ENCODE results near the gene SPNS2.

GRCh38 chr17:4514206-4514605, 15.5 kb downstream of the SPNS2 start:
- TF ChIP-seq CTCF (IDR thresholded peaks at IDR 0.05), result no peak
- TF ChIP-seq EP300 (IDR thresholded peaks at IDR 0.05), result no peak
- no peak for TF ChIP-seq POLR2A (IDR thresholded peaks at IDR 0.05; ENCODE audit: low read depth)
